GM19035 (cell line): ENCODE measurements around the gene TAF6.

Experiments used
- ATAC-seq: cut with Tn5 transposase; IDR thresholded peaks from one replicate; pipeline ENCODE4 v1.9.1; 2021; ENCODE audit not compliant: unreplicated experiment

TAF6 gene

GRCh38 chr7:100124301-100125230 is 5.4 kb upstream of the TAF6 start:
- no peak for ATAC-seq

- ATAC-seq = no peak
Measured at GRCh38 chr7:100122568-100122967, 3.4 kb upstream of the TAF6 start.

- no peak for ATAC-seq
Measured at GRCh38 chr7:100122067-100122466, 2.9 kb upstream of the TAF6 start.

GRCh38 chr7:100120733-100121036 is 1.5 kb upstream of the TAF6 start:
- ATAC-seq = no peak

- peak; percentile 27 for ATAC-seq
Measured at GRCh38 chr7:100119970-100120732, 993 bp upstream of the TAF6 start.

- ATAC-seq = no peak
Measured at GRCh38 chr7:100118388-100119071, 628 bp downstream of the TAF6 start.

GRCh38 chr7:100115026-100115425 is 4.1 kb downstream of the TAF6 start:
- no peak for ATAC-seq

- no peak for ATAC-seq
Measured at GRCh38 chr7:100111914-100112313, 7.2 kb downstream of the TAF6 start.

- no peak for ATAC-seq
Measured at GRCh38 chr7:100111156-100111555, 8.0 kb downstream of the TAF6 start.

GRCh38 chr7:100109521-100110163 is 9.5 kb downstream of the TAF6 start:
- no peak for ATAC-seq

GRCh38 chr7:100107890-100108289 is 11.3 kb downstream of the TAF6 start:
- ATAC-seq = no peak

GRCh38 chr7:100107125-100107737 is 11.9 kb downstream of the TAF6 start:
- ATAC-seq = no peak

- ATAC-seq = no peak
Measured at GRCh38 chr7:100106633-100107032, 12.5 kb downstream of the TAF6 start.

GRCh38 chr7:100105534-100105933 is 13.6 kb downstream of the TAF6 start:
- ATAC-seq = no peak

GRCh38 chr7:100102950-100103840 is 16.0 kb downstream of the TAF6 start:
- ATAC-seq = no peak

GRCh38 chr7:100101016-100101862 is 17.9 kb downstream of the TAF6 start, which contains the start of the genes AP4M1 and MCM7:
Gene AP4M1, plus strand, starts transcription at chr7:100101643. Its CDS starts 72 bp downstream, at chr7:100101715.
Gene MCM7, minus strand, starts transcription at chr7:100101397. Its CDS starts 103 bp downstream, at chr7:100101294.
- ATAC-seq = peak; percentile 85

GRCh38 chr7:100100420-100101015 is 18.6 kb downstream of the TAF6 start:
- ATAC-seq = peak; percentile 70

GRCh38 chr7:100099452-100099851 is 19.7 kb downstream of the TAF6 start:
- no peak for ATAC-seq
